Measurements from ENCODE around the gene SLC17A7. TPM values are rescaled to one million over a fixed set of nuclear protein-coding genes. Genes with fewer than 3 reads are reported as not detected.

Gene SLC17A7
- polyA plus RNA-seq, 12 donors, result 0.68 to 1.8 (median 1.1) TPM; not detected in 2

Other genes with a start within 250 kb of the SLC17A7 start
- gene SLC6A16, start 116.3 kb downstream of the SLC17A7 start, polyA plus RNA-seq (ENCODE audit: insufficient read length in 12 of 12), result 1 to 10 TPM in 8 of 12 donors, under 1 TPM in 2, not detected in 2; 0.72 to 2.1 (median 1.7) TPM
- gene CD37, start 106.1 kb downstream of the SLC17A7 start, polyA plus RNA-seq (ENCODE audit: insufficient read length in 12 of 12), result 10 to 100 TPM in 10 of 12 donors, 1 to 10 TPM in 1, not detected in 1; 6.8 to 29.3 (median 18.5) TPM
- 100 to 1,000 TPM in 2 of 12 donors, 10 to 100 TPM in 9, not detected in 1; 46.6 to 107 (median 62.5) TPM for gene TEAD2, start 79.1 kb downstream of the SLC17A7 start, polyA plus RNA-seq (ENCODE audit: insufficient read length in 12 of 12)
- 1 to 10 TPM in 9 of 12 donors, under 1 TPM in 1, not detected in 2; 0.89 to 3.6 (median 1.6) TPM for gene DKKL1, start 77.7 kb downstream of the SLC17A7 start, polyA plus RNA-seq (ENCODE audit: insufficient read length in 12 of 12)
- gene KASH5, start 53.3 kb downstream of the SLC17A7 start, polyA plus RNA-seq (ENCODE audit: insufficient read length in 12 of 12), result under 1 TPM in 1 of 12 donors, not detected in 11; 0.26 TPM
- gene PTH2, start 18.1 kb downstream of the SLC17A7 start, polyA plus RNA-seq (ENCODE audit: insufficient read length in 12 of 12), result not detected
- under 1 TPM in 1 of 12 donors, not detected in 11; 0.13 TPM for gene GFY, start 16.1 kb downstream of the SLC17A7 start, polyA plus RNA-seq (ENCODE audit: insufficient read length in 12 of 12)
- gene PIH1D1, start 10.3 kb upstream of the SLC17A7 start, polyA plus RNA-seq (ENCODE audit: insufficient read length in 12 of 12), result 10 to 100 TPM in 11 of 12 donors, not detected in 1; 31.0 to 56.8 (median 38.9) TPM
- gene ALDH16A1, start 11.7 kb upstream of the SLC17A7 start, polyA plus RNA-seq (ENCODE audit: insufficient read length in 12 of 12), result 10 to 100 TPM in 4 of 12 donors, 1 to 10 TPM in 7, not detected in 1; 7.3 to 19.4 (median 9.1) TPM
- gene FLT3LG, start 32.7 kb upstream of the SLC17A7 start, polyA plus RNA-seq (ENCODE audit: insufficient read length in 12 of 12), result 1 to 10 TPM in 10 of 12 donors, not detected in 2; 1.8 to 8.7 (median 2.7) TPM
- 1,000 to 10,000 TPM in 11 of 12 donors, 100 to 1,000 TPM in 1; 824 to 4,594 (median 3,921) TPM for gene RPL13A, start 46.1 kb upstream of the SLC17A7 start, polyA plus RNA-seq (ENCODE audit: insufficient read length in 12 of 12)
- 1,000 to 10,000 TPM in 11 of 12 donors, not detected in 1; 2,121 to 3,613 (median 3,007) TPM for gene RPS11, start 54.9 kb upstream of the SLC17A7 start, polyA plus RNA-seq (ENCODE audit: insufficient read length in 12 of 12)
- gene FCGRT, start 71.1 kb upstream of the SLC17A7 start, polyA plus RNA-seq (ENCODE audit: insufficient read length in 12 of 12), result 100 to 1,000 TPM in 11 of 12 donors, not detected in 1; 117 to 198 (median 164) TPM
- gene RCN3, start 86.5 kb upstream of the SLC17A7 start, polyA plus RNA-seq (ENCODE audit: insufficient read length in 12 of 12), result 100 to 1,000 TPM in 1 of 12 donors, 10 to 100 TPM in 10, not detected in 1; 34.9 to 102 (median 45.9) TPM
- gene NOSIP, start 139.0 kb upstream of the SLC17A7 start, polyA plus RNA-seq (ENCODE audit: insufficient read length in 12 of 12), result 10 to 100 TPM in 11 of 12 donors, not detected in 1; 25.7 to 60.7 (median 52.9) TPM
- 1 to 10 TPM in 3 of 12 donors, under 1 TPM in 7, not detected in 2; 0.17 to 3.1 (median 0.61) TPM for gene PRRG2, start 139.8 kb upstream of the SLC17A7 start, polyA plus RNA-seq (ENCODE audit: insufficient read length in 12 of 12)
- 10 to 100 TPM in 11 of 12 donors, not detected in 1; 11.6 to 25.6 (median 14.3) TPM for gene PRR12, start 149.7 kb upstream of the SLC17A7 start, polyA plus RNA-seq (ENCODE audit: insufficient read length in 12 of 12)
- 10 to 100 TPM in 11 of 12 donors, not detected in 1; 24.2 to 56.9 (median 28.4) TPM for gene RRAS, start 198.6 kb upstream of the SLC17A7 start, polyA plus RNA-seq (ENCODE audit: insufficient read length in 12 of 12)
- gene SCAF1, start 200.7 kb upstream of the SLC17A7 start, polyA plus RNA-seq (ENCODE audit: insufficient read length in 12 of 12), result 10 to 100 TPM in 11 of 12 donors, not detected in 1; 15.6 to 44.2 (median 23.6) TPM
- gene IRF3, start 224.3 kb upstream of the SLC17A7 start, polyA plus RNA-seq (ENCODE audit: insufficient read length in 12 of 12), result 10 to 100 TPM in 11 of 12 donors, not detected in 1; 26.2 to 59.4 (median 30.9) TPM
- 10 to 100 TPM in 11 of 12 donors, not detected in 1; 19.7 to 31.1 (median 25.5) TPM for gene BCL2L12, start 224.4 kb upstream of the SLC17A7 start, polyA plus RNA-seq (ENCODE audit: insufficient read length in 12 of 12)
- gene PRMT1, start 235.7 kb upstream of the SLC17A7 start, polyA plus RNA-seq (ENCODE audit: insufficient read length in 12 of 12), result 100 to 1,000 TPM in 11 of 12 donors, not detected in 1; 158 to 200 (median 173) TPM
- 1 to 10 TPM in 6 of 12 donors, under 1 TPM in 4, not detected in 2; 0.78 to 1.5 (median 1.1) TPM for gene ADM5, start 248.1 kb upstream of the SLC17A7 start, polyA plus RNA-seq (ENCODE audit: insufficient read length in 12 of 12)
- gene CPT1C, start 249.6 kb upstream of the SLC17A7 start, polyA plus RNA-seq (ENCODE audit: insufficient read length in 12 of 12), result 10 to 100 TPM in 5 of 12 donors, 1 to 10 TPM in 5, not detected in 2; 5.6 to 14.2 (median 9.9) TPM

Measured in muscle of arm (tissue), 12 donors.